GM19351 (cell line): ENCODE data around the gene FADS6.

Source experiments
- ATAC-seq: cut with Tn5 transposase; IDR thresholded peaks from one replicate; pipeline ENCODE4 v1.9.1; 2021; ENCODE audit warnings: mild to moderate bottlenecking, moderate library complexity; ENCODE audit not compliant: unreplicated experiment

FADS6 gene

GRCh38 chr17:74855323-74855722, 38.1 kb downstream of the FADS6 start:
- ATAC-seq = no peak

- no peak for ATAC-seq
These were observed 38.6 kb downstream of the FADS6 start for GRCh38 chr17:74854792-74855191.

GRCh38 chr17:74853669-74854068, 39.8 kb downstream of the FADS6 start:
- ATAC-seq = no peak

- no peak for ATAC-seq
These were observed 40.4 kb downstream of the FADS6 start for GRCh38 chr17:74853048-74853397.

DNA sequence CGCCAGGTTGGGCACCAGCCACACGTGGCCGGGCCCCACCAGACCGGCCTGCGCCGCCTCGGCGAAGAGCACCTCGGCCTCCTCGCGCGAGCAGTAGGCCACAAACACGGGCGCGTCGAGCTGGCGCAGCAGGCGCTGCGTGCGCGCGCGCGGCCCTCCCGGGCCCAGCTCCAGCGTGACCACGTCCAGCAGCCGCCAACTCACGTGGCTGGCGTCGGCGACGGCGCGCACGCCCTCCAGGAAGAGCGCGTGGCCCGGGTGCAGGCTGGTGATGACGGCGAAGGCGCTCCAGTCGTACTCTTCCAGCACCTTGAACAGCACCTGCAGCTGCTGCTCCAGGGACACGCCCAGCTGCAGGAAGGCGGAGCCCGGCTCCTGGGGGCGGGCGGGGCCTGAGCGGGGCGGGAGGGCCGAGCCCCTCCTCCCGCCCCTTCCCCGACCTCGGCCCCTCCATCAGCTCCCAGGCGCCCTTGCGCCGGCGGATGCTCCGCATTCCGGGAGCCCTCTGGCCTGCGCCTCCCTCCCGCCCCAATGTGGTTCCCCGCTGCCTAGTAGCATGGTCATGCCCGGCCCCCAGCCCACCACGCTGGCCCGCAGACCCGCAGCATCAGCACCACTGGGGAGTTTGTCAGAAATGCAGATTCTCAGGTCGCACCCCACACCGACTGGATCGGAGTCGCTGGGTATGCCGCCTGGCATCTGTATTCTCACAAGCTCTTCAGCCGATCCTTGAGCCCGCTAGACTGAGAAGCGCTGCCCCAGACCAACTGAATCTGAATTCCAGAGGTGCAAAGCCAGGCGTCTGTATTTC, 41.0 kb downstream of the FADS6 start:
- ATAC-seq = no peak

GRCh38 chr17:74851612-74852236, 41.7 kb downstream of the FADS6 start:
- ATAC-seq = no peak

DNA sequence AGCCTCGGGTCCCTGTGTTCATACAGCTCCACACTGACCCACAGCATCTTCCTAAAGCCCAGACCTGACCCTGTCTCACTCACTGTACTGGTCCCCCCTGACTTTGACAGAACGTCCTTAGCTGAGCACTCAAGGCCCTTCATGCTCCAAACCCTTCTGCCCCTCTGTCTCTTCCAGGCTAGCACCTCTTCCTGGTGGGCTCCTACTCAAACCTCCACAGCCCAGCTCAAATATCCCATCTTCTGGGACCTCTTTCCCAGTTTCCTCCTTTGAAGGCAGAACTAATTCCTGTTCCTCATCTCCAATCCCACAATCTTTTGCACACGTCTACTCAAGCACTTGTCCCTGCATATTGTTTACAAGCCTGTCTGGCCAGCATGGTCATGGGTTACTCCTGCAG, 42.5 kb downstream of the FADS6 start:
- no peak for ATAC-seq

DNA sequence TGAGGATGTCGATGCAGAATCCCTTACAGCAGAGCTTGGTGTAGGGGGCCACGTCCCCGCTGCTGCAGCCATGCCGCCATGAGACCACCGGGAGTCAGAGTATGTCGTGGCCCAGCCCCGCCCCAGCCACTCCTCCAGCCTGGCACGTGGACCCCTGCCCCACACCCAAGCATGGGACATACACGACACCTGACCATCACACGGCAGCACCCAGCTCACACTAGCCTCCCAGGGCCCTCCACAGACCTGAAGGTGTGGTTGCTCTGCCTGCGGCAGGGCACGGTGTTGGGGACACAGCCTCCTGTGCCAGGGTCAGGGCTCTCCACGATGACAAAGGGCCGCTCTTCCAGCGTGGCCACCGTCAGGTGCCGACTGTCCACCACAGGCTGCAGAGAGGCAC, 43.1 kb downstream of the FADS6 start:
- ATAC-seq = no peak

DNA sequence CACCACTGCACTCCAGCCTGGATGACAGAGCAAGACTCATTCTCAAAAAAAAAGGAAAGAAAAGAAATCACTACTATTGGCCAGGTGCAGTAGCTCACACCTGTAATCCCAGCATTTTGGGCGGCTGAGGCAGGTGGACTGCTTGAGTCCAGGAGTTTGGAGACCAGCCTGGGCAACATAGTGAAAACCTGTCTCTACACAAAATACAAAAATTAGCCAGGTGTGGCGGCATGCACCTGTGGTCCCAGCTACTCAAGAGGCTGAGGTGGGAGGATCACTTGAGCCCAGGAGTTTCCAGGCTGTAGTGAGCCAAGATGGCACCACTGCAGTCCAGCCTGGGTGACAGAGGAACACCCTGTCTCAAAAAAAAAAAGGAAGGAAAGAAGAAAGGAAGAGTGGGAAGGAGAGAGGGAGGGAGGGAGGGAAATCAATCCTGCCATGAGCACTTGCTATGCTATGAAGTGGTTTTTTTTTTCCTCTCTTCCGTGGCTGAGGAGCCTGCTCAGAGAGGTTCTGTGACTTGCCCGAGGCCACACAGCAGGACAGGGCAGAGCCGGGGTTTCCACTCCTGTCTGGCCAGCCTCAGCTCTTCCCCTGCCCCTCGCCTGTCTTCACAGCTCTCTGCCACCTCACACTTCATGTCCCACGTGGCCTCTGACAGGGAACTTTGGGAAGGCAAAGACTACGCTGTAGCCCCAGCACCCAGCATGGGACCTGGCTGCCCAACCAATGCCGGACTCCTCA, 44.6 kb downstream of the FADS6 start:
- no peak for ATAC-seq

GRCh38 chr17:74846621-74847020, 46.8 kb downstream of the FADS6 start:
- ATAC-seq = no peak

- no peak for ATAC-seq
These were observed 50.1 kb downstream of the FADS6 start for GRCh38 chr17:74843352-74843627.

GRCh38 chr17:74842599-74843351, 50.7 kb downstream of the FADS6 start:
- ATAC-seq = no peak

DNA sequence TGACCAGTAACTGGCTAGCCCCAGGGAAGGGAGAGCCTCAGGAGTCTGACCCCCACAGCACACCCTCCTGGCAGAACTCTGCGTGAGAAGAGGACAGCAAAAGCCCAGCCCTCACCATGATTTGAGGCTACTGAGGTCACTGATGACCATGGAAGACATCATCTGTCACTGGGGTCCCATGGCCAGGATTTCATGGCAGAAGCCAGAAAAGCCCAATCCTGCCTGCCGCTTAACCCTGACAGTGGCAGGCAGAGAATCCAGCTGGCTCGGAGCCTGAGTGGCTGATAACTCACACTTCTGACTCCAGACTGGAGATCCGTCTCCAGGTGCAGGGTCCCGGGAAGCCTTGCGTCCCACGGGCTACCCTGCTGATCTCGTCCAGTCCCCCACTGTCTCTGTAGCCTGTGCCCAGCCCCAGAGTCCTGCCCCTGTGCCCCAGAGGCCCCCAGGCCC, 51.3 kb downstream of the FADS6 start:
- no peak for ATAC-seq

GRCh38 chr17:74840989-74841666, 52.3 kb downstream of the FADS6 start:
- ATAC-seq = no peak

DNA sequence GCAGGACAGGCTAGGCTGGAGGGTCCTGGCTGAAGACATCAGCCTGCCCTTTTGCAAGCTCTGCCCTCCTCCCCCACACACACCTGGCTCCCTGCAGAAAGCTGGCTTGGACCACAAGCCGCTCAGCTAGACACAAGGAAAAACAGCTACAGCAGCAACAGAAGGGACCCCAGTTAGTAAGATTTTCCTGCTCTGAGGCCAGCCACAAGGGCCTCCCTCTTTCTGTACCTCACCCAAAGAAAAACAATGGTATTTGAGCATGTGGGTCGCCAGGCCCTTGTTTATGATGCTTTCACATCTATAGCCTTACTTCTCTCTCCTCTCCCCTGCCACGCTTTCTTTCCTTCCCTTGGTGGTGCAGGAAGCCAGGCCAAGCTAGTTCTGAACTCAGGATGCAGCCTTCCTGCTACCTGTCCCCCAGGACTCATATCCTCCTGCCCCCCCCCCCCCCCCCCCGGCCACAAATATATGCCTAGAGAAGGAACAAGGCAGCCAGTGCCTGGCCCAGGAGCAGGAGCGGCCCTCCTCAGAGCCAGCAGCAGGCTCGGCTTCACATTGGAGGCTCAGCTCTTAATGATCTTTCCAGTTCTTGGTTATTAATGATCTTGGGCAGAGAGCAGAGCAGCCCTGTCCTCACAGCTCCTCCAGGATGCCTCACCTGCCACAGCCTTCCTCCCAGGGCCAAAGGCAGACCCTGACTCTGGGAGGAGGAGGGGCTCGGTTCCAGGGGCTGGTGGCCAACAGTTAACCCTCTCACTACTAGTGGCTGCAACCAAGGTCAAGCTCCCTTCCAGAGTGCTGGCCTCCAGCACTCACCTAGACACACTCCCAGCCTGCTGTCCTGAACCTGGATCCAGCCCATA, 53.2 kb downstream of the FADS6 start:
- ATAC-seq = no peak

GRCh38 chr17:74838274-74838673, 55.2 kb downstream of the FADS6 start:
- ATAC-seq = no peak

DNA sequence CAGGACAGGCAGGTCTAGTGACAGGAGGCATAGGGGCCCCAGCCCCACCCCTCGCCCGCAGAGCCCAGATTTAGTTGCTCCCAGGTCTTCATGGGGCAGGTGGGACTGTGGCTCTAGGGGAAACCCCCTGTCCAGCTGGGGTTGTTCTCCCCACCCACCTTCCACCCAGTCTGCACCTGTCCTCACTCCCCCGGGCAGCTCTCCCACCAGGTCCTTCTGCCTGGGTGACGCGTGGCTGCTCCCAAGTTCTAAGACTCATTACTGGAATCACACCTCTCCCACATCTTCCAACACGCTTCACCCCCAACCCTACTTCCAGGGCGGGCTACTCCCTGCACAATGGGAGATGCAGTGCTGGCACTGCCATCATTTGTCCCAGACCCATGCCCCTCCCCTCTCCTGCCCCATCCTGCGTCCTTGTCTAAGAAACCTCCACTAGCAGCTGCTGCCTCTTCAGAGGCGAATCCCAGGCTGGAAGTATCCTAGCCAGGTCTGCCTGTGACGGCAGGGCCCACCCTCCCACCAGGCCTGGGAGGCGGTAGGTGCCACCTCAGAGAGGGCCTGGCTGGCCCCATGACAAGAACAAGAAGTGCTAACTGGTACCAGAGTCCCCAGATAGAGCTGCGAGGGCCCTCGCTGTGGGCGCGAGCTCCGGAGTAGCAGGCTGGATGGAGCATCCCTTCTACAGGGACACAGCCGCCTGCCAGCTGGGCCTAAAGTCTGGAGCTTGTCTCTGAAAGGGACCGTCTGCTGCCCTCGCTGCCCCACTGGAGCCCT, 56.6 kb downstream of the FADS6 start:
- ATAC-seq = no peak

GRCh38 chr17:74836191-74836590, 57.2 kb downstream of the FADS6 start:
- no peak for ATAC-seq
